Ishikawa (cell line): ENCODE results near the gene PRICKLE2.

ENCODE experiments used
- CEBPB ChIP-seq: IDR thresholded peaks from 2 replicates; pipeline ENCODE4 v1.6.1; 2012
- CREB1 ChIP-seq: IDR thresholded peaks from 2 replicates; pipeline ENCODE4 v1.6.1; 2012; ENCODE audit warnings: low read depth
- EGR1 ChIP-seq: IDR thresholded peaks from 2 replicates; pipeline ENCODE4 v1.6.1; 2012
- EP300 ChIP-seq: IDR thresholded peaks from 2 replicates; pipeline ENCODE4 v1.6.1; 2012; ENCODE audit warnings: borderline replicate concordance
- FOXM1 ChIP-seq: IDR thresholded peaks from 2 replicates; pipeline ENCODE4 v1.6.1; 2012; ENCODE audit warnings: low read depth, borderline replicate concordance
- NFIC ChIP-seq: IDR thresholded peaks from 2 replicates; pipeline ENCODE4 v1.6.1; 2012
- RAD21 ChIP-seq: IDR thresholded peaks from 2 replicates; pipeline ENCODE4 v1.6.1; 2012; ENCODE audit warnings: low read depth
- TAF1 ChIP-seq: IDR thresholded peaks from 2 replicates; pipeline ENCODE4 v1.6.1; 2012; ENCODE audit warnings: low read depth, mild to moderate bottlenecking
- TCF12 ChIP-seq: IDR thresholded peaks from 2 replicates; pipeline ENCODE4 v1.6.1; 2012; ENCODE audit warnings: low read depth
- TEAD4 ChIP-seq: IDR thresholded peaks from 2 replicates; pipeline ENCODE4 v1.6.1; 2012
- YY1 ChIP-seq: IDR thresholded peaks from 2 replicates; pipeline ENCODE4 v1.6.1; 2012; ENCODE audit warnings: low read depth
- ZBTB7A ChIP-seq: IDR thresholded peaks from 2 replicates; pipeline ENCODE4 v1.6.1; 2012; ENCODE audit warnings: low read depth
- TF ChIP-seq, protein P1 (sequence below): IDR thresholded peaks from 2 replicates; pipeline ENCODE4 v1.6.1; 2012
- TF ChIP-seq, protein P2 (sequence below): IDR thresholded peaks from 2 replicates; pipeline ENCODE4 v1.6.1; 2012
- TF ChIP-seq, protein P3 (sequence below): IDR thresholded peaks from 2 replicates; pipeline ENCODE4 v1.6.1; 2012; ENCODE audit warnings: low read depth, mild to moderate bottlenecking

PRICKLE2 gene

DNA sequence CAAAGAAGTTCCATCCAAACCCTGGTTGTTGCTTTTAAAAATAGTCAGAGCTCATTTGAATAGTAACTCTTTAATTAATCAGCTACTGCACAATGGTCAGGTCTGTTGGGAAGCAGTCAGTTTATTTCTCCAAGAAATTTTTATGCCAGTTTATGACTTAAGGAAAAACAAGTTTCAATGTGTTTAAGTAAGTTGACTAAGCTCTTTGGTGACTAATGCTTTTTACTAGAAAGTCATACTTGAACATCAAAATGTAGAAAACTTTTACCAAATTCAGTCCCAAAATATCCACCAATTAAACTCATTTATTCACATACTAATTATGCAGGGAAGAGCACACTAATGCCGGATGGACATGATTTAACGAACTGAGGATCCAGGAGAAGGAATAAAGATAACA lies 22.1 kb downstream of the PRICKLE2 start:
- TF ChIP-seq TAF1 (no peak), RAD21 (no peak), CEBPB (no peak), CREB1 (no peak), YY1 (no peak), EGR1 (no peak), NFIC (no peak), FOXM1 (no peak), EP300 (no peak)
- TF ChIP-seq, protein P1, sequence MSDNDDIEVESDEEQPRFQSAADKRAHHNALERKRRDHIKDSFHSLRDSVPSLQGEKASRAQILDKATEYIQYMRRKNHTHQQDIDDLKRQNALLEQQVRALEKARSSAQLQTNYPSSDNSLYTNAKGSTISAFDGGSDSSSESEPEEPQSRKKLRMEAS: no peak
- TF ChIP-seq, protein P2, sequence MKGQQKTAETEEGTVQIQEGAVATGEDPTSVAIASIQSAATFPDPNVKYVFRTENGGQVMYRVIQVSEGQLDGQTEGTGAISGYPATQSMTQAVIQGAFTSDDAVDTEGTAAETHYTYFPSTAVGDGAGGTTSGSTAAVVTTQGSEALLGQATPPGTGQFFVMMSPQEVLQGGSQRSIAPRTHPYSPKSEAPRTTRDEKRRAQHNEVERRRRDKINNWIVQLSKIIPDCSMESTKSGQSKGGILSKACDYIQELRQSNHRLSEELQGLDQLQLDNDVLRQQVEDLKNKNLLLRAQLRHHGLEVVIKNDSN: no peak

DNA sequence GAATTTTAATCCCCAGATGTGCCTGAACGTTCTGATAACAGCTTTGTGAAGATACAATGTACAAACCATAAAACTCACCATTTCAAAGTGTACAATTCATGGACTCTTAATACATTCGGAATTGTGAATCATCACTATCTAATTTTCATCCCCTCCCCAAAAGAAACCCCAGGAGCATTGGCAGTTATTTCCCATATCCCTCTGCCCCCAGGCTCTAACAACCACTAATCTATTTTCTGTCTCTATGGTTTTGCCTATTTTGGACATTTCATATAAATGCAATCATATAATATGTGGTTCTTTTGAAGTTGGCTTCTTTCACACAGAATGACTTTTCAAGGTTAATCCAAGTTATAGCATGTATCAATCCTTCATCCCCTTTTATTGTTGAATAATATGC lies 25.3 kb downstream of the PRICKLE2 start:
- TF ChIP-seq TCF12 (no peak), TAF1 (no peak), EP300 (no peak), ZBTB7A (no peak), YY1 (no peak), FOXM1 (no peak), TEAD4 (no peak), RAD21 (no peak), EGR1 (no peak), CEBPB (no peak), NFIC (no peak), CREB1 (no peak)
- TF ChIP-seq, protein P2: no peak
- TF ChIP-seq, protein P3, sequence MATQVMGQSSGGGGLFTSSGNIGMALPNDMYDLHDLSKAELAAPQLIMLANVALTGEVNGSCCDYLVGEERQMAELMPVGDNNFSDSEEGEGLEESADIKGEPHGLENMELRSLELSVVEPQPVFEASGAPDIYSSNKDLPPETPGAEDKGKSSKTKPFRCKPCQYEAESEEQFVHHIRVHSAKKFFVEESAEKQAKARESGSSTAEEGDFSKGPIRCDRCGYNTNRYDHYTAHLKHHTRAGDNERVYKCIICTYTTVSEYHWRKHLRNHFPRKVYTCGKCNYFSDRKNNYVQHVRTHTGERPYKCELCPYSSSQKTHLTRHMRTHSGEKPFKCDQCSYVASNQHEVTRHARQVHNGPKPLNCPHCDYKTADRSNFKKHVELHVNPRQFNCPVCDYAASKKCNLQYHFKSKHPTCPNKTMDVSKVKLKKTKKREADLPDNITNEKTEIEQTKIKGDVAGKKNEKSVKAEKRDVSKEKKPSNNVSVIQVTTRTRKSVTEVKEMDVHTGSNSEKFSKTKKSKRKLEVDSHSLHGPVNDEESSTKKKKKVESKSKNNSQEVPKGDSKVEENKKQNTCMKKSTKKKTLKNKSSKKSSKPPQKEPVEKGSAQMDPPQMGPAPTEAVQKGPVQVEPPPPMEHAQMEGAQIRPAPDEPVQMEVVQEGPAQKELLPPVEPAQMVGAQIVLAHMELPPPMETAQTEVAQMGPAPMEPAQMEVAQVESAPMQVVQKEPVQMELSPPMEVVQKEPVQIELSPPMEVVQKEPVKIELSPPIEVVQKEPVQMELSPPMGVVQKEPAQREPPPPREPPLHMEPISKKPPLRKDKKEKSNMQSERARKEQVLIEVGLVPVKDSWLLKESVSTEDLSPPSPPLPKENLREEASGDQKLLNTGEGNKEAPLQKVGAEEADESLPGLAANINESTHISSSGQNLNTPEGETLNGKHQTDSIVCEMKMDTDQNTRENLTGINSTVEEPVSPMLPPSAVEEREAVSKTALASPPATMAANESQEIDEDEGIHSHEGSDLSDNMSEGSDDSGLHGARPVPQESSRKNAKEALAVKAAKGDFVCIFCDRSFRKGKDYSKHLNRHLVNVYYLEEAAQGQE: no peak
- TF ChIP-seq, protein P1: no peak

DNA sequence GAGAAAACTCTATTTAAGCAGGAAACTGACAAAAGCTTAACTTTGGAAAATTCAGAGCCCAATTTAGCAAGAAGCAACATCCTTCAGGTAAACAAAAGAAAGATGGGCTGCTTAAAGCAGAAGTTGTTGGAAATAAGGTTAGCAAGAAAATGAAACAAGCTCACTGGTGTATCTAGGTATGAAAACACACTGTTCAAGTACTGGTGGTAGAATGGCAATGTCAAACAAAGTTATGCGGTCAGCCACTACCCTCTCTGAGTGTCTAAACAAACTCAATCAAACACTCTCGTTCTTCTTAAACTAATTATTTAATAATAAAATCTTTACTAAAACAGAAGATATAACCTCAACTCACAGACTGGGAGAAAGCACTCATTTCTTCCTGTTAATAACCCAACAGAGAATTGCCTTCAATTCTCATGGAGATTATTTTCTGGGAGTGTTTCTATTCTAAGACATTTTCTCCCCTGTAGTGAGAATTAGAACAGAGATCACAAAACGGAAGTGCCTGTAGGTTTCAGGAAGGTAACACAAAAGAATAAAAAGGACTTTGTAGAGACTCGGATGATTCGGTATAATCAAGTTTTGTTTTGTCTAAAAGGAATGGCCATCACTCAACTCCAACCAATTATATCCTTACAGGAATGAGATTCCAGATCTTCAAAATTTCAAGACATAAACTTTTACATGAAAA lies 28.9 kb downstream of the PRICKLE2 start:
- TF ChIP-seq CREB1: no peak
- no peak for TF ChIP-seq TCF12
- no peak for TF ChIP-seq TAF1
- no peak for TF ChIP-seq YY1
- TF ChIP-seq ZBTB7A: no peak
- TF ChIP-seq, protein P3: no peak
- no peak for TF ChIP-seq FOXM1
- TF ChIP-seq, protein P1: no peak
- no peak for TF ChIP-seq NFIC
- no peak for TF ChIP-seq EP300
- TF ChIP-seq EGR1: no peak
- no peak for TF ChIP-seq RAD21
- TF ChIP-seq, protein P2: no peak
- no peak for TF ChIP-seq TEAD4

DNA sequence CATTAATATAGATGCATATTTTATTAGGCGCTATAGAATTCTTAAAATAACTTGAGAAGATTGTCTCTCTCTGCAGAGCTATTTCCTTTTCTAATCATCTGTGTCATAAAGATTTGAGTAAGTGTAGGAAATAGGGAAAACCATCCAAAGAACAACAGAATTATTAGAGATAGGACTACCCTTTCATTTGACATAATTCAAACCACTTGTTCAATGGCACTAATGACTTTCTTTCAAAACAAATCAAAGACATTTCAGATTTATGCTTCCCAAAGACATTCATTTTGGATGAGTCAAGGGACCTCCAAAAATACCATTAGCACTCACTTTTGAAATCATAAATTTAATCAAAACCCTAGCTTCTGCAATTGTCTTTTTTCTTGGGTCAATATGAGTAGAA lies 29.5 kb downstream of the PRICKLE2 start:
- TF ChIP-seq, protein P3: no peak
- TF ChIP-seq FOXM1: no peak
- no peak for TF ChIP-seq CREB1
- no peak for TF ChIP-seq NFIC
- TF ChIP-seq CEBPB: no peak
- TF ChIP-seq, protein P1: no peak
- TF ChIP-seq, protein P2: no peak
- TF ChIP-seq RAD21: no peak
- TF ChIP-seq TEAD4: no peak
- TF ChIP-seq EP300: no peak
- TF ChIP-seq YY1: no peak
- TF ChIP-seq EGR1: no peak
- no peak for TF ChIP-seq ZBTB7A
- TF ChIP-seq TCF12: no peak
- TF ChIP-seq TAF1: no peak
